Smooth muscle cell (in vitro differentiated cells): ENCODE data around the gene AP1AR. TPM values are rescaled to one million over a fixed set of nuclear protein-coding genes. Genes with fewer than 3 reads are reported as not detected.

ENCODE experiments used
- DNase-seq: peaks from one replicate; lab custom pipeline; 2025; ENCODE audit not compliant: unreplicated experiment; lab: John Stamatoyannopoulos, UW
- H2AFZ ChIP-seq: fragments of 200-600 bp; sonication (generic); 2 replicates; pipeline ENCODE4 v1.6.0; 2016; ENCODE audit warnings: antibody characterized with exemption, low read depth, mild to moderate bottlenecking
- H3F3A ChIP-seq: fragments of 200-600 bp; sonication (generic); 2 replicates; pipeline ENCODE4 v1.6.0; 2017; ENCODE audit warnings: antibody characterized with exemption, low read depth
- H3K27ac ChIP-seq: fragments of 200-600 bp; sonication (generic); 2 replicates; pipeline ENCODE4 v1.5.1; 2016; ENCODE audit warnings: low read depth, mild to moderate bottlenecking
- H3K27me3 ChIP-seq: fragments of 200-600 bp; sonication (generic); 2 replicates; pipeline ENCODE4 v1.6.1; 2016; ENCODE audit warnings: low read depth, mild to moderate bottlenecking
- H3K36me3 ChIP-seq: fragments of 200-600 bp; sonication (generic); 2 replicates; pipeline ENCODE4 v1.5.1; 2016; ENCODE audit warnings: low read depth
- H3K4me1 ChIP-seq: fragments of 200-600 bp; sonication (generic); 2 replicates; pipeline ENCODE4 v1.5.1; 2016; ENCODE audit warnings: low read depth
- H3K4me2 ChIP-seq: fragments of 200-600 bp; sonication (generic); 2 replicates; pipeline ENCODE4 v1.6.0; 2016; ENCODE audit warnings: mild to moderate bottlenecking
- H3K4me3 ChIP-seq: fragments of 200-600 bp; sonication (generic); 2 replicates; pipeline ENCODE4 v1.5.1; 2016; ENCODE audit warnings: mild to moderate bottlenecking
- H3K79me2 ChIP-seq: fragments of 200-600 bp; sonication (generic); 2 replicates; pipeline ENCODE4 v1.6.0; 2016; ENCODE audit warnings: low read depth, mild to moderate bottlenecking
- H3K9ac ChIP-seq: fragments of 200-600 bp; sonication (generic); 2 replicates; pipeline ENCODE4 v1.6.0; 2016; ENCODE audit warnings: low read depth
- H3K9me3 ChIP-seq: fragments of 200-600 bp; sonication (generic); replicated peaks from 2 replicates; pipeline ENCODE4 v1.5.1; 2016; ENCODE audit warnings: low read depth
- H4K20me1 ChIP-seq: fragments of 200-600 bp; sonication (generic); 2 replicates; pipeline ENCODE4 v1.6.0; 2016; ENCODE audit warnings: low read depth
- WGBS: methylation state at CpG from one replicate; pipeline ENCODE4 v1.1.7; 2016; ENCODE audit warnings: low lambda C conversion rate; 5-methylcytosine and 5-hydroxymethylcytosine counted together
- polyA plus RNA-seq: library from polyadenylated mRNA; unstranded; fragments of >200 nt; fragmentation: Nextera tagmentation; extraction: Ambion mirVana; gene quantifications from 2 replicates; pipeline ENCODE4 v1.2.1, GENCODE V29; 2016
- total RNA-seq: library from RNA; depleted of rRNA; stranded (reverse); fragments of >200 nt; gene quantifications from 2 replicates; pipeline ENCODE4 v1.2.3, GENCODE V29; 2014
- TF ChIP-seq, protein P1 (sequence below): fragments of 200-600 bp; sonication (generic); IDR thresholded peaks from 2 replicates; pipeline ENCODE4 v1.5.1; 2017; ENCODE audit warnings: borderline replicate concordance, mild to moderate bottlenecking, antibody characterized with exemption; ENCODE audit not compliant: insufficient read depth, poor library complexity, severe bottlenecking

Gene AP1AR
- total and polyA plus RNA-seq, 2 experiments from 2014 or later: 11.1 to 23.0 TPM

GRCh38 chr4:112290341-112290740 is 58.8 kb downstream of the AP1AR start:
- Histone ChIP-seq H3K36me3 (no peaks in the 10 kb centered on the region), H4K20me1 (no peaks in the 10 kb centered on the region), H3K4me2 (no peak overlapping the region), H3K4me3 (no peak overlapping the region), H3K9ac (no peak overlapping the region), H3K27me3 (no peaks in the 10 kb centered on the region), H3K27ac (no peak overlapping the region), H3F3A (no peaks in the 10 kb centered on the region), H3K9me3 (no peaks in the 10 kb centered on the region), H2AFZ (no peak overlapping the region), H3K4me1 (no peaks in the 10 kb centered on the region), H3K79me2 (no peaks in the 10 kb centered on the region)
- WGBS: 79% methylated on average over 3 of the region's 3 CpGs
- DNase-seq: no peak
- TF ChIP-seq, protein P1, sequence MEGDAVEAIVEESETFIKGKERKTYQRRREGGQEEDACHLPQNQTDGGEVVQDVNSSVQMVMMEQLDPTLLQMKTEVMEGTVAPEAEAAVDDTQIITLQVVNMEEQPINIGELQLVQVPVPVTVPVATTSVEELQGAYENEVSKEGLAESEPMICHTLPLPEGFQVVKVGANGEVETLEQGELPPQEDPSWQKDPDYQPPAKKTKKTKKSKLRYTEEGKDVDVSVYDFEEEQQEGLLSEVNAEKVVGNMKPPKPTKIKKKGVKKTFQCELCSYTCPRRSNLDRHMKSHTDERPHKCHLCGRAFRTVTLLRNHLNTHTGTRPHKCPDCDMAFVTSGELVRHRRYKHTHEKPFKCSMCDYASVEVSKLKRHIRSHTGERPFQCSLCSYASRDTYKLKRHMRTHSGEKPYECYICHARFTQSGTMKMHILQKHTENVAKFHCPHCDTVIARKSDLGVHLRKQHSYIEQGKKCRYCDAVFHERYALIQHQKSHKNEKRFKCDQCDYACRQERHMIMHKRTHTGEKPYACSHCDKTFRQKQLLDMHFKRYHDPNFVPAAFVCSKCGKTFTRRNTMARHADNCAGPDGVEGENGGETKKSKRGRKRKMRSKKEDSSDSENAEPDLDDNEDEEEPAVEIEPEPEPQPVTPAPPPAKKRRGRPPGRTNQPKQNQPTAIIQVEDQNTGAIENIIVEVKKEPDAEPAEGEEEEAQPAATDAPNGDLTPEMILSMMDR: no peak

DNA sequence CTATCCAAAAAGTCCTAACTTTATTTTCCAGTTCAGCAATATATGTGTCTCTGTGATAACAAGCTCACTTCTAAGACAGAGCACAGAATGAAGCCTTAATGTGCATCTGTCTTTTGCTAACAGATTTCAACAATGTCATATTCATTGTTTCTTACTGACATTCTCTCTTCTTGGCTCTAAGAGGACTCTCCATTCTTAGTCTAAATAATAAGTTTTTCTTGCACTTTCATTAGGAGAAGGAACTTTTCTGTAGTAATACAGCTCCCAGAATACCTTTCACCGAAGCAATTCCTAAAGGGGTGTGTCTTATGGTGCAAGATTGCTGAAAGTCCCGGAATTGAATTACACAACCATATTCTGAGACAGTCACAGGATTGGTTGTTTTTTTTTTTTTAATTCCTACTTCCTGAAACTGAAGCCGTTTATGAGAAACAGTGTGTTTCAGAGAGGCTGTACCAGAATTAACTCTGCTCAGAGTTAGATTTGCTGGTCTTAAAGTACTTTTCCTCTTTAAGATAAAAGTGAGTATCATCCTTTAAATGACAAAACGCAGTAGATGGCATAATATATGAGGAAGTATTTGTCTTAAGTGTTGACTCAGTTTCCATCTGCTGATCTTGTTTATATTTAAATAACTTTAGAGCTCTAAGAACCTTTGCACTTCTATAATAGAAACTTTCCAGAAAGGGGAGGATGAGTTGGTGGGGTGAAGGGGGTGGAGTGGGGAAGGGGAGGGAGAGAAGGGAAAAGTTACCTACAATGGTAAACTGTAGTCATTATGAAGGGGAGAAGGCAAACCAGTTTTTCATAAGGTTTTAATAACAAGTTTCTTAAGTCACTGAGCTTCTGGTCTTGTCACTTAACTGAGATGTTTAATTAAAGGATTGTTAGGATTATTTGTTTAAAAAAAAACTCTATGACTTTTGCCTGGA is 65.6 kb downstream of the AP1AR start, which contains the start of gene ALPK1:
Gene ALPK1 (plus strand): TSS at position 421 of the 932 bp plus-strand sequence.
- Histone ChIP-seq H3K79me2 (no peaks in the 10 kb centered on the region), H3K9me3 (no peaks in the 10 kb centered on the region), H3K4me2 (peak within 1 kb of the TSS; percentile 80), H3K36me3 (no peaks in the 10 kb centered on the region), H2AFZ (peak within 1 kb of the TSS; percentile 76), H4K20me1 (no peaks in the 10 kb centered on the region), H3K27ac (peak within 1 kb of the TSS; percentile 65), H3K9ac (no peak within 1 kb of the TSS), H3K4me1 (peaks cover 4% of the 10 kb centered on the region), H3K4me3 (peak within 1 kb of the TSS; percentile 56), H3K27me3 (peaks cover 12% of the 10 kb centered on the region), H3F3A (no peaks in the 10 kb centered on the region)
- TF ChIP-seq, protein P1: no peak
- WGBS: 7% methylated on average over 4 of the region's 4 CpGs
- DNase-seq: no peak

DNA sequence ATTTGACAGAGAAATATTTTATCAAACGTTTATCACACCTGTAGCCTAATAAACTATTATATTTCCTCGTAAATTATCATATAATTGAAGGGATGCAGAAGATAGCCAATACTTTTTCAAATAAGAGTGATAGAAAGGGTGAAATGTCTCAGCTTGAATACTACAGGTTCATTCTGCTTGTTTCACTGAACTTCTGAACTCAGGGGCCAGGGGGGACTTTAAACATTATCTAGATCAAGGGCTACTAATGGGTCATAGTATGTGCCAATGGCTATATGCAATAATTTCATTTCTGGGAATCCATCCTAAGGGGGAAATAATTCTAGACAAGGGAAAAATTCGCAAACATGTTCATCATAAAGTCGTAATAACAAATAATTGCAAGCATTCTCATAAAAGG is 68.1 kb downstream of the AP1AR start:
- DNase-seq: no peak
- WGBS: 62% methylated on average over 4 of the region's 4 CpGs
- Histone ChIP-seq H3K27me3 (peaks cover 12% of the 10 kb centered on the region), H3K79me2 (no peaks in the 10 kb centered on the region), H3K9me3 (no peaks in the 10 kb centered on the region), H2AFZ (no peak overlapping the region), H3K4me1 (peaks cover 4% of the 10 kb centered on the region), H3K4me2 (no peak overlapping the region), H4K20me1 (no peaks in the 10 kb centered on the region), H3K27ac (no peak overlapping the region), H3F3A (no peaks in the 10 kb centered on the region), H3K36me3 (no peaks in the 10 kb centered on the region), H3K4me3 (no peak overlapping the region), H3K9ac (no peak overlapping the region)
- TF ChIP-seq, protein P1: no peak
